ENCODE measurements around the gene AMH.

GRCh38 chr19:2228157-2229030 is 20.7 kb upstream of the AMH start:
- TF ChIP-seq CTCF (IDR thresholded peaks at IDR 0.05) (no peak), POLR2AphosphoS5 (IDR thresholded peaks at IDR 0.05) (no peak)
